GM13977 (cell line): ENCODE measurements around the gene SH2D2A.

ENCODE experiments used
- DNase-seq: peaks from one replicate; pipeline ENCODE4 v3.0.0; 2012; ENCODE audit warnings: low spot score
- in situ Hi-C: fragments of 300-500 bp; cut with MboI; formaldehyde crosslinking; loops from one replicate; pipeline ENCODE4 v1.12.0; 2022; ENCODE audit warnings: low sequenced_read_pairs, low pct_unique_long_range_greater_than_20kb, mixed read lengths, inconsistent platforms; ENCODE audit not compliant: unreplicated experiment
- TF ChIP-seq, protein P1 (sequence below): IDR thresholded peaks from 2 replicates; pipeline ENCODE4 v1.5.1; 2012; ENCODE audit warnings: mild to moderate bottlenecking, control low read depth; ENCODE audit not compliant: insufficient read depth; ENCODE audit errors: extremely low read depth, missing control alignments

SH2D2A gene

DNA sequence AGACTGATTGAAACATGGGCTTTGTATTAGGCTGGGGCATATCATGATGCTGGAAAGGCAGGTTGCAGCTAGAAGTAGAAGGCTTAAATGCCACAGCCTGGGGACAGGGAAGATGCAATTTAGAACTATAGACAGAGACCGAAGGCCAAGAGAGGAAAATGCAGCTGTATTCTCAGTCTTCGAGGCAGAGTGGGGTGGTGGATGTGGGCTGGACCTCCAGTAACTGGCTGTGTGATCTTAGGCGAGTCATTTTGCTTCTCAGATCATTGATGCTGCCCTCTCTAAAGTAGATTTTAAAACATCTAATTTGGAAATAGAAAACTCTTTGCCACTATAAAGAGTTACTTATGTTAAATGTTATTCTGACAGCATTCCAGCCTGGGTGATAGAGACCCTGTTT lies 17.7 kb upstream of the SH2D2A start:
- in situ Hi-C loops: no loop called here
- TF ChIP-seq, protein P1, sequence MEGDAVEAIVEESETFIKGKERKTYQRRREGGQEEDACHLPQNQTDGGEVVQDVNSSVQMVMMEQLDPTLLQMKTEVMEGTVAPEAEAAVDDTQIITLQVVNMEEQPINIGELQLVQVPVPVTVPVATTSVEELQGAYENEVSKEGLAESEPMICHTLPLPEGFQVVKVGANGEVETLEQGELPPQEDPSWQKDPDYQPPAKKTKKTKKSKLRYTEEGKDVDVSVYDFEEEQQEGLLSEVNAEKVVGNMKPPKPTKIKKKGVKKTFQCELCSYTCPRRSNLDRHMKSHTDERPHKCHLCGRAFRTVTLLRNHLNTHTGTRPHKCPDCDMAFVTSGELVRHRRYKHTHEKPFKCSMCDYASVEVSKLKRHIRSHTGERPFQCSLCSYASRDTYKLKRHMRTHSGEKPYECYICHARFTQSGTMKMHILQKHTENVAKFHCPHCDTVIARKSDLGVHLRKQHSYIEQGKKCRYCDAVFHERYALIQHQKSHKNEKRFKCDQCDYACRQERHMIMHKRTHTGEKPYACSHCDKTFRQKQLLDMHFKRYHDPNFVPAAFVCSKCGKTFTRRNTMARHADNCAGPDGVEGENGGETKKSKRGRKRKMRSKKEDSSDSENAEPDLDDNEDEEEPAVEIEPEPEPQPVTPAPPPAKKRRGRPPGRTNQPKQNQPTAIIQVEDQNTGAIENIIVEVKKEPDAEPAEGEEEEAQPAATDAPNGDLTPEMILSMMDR: no peak
- DNase-seq: no peak

DNA sequence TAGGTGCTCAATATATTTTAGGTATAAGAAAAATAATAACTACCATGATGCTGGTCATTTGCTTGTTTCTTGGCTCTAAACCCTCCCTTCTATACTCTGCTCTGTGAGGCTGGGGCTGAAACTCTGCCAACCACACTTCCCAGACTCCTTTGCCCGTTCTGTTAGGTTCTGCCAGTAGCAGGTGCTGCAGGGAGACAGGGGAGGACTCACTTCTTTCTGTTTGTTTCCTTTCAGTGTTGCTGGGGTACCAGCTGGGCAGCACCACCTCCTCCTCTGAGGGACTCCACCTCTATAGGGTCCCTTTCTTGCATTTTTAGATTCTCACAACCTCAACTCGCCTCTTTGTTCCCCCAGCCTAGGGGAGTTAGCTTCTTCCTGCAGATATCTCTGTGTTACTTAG lies 17.0 kb upstream of the SH2D2A start:
- in situ Hi-C loops: no loop called here

DNA sequence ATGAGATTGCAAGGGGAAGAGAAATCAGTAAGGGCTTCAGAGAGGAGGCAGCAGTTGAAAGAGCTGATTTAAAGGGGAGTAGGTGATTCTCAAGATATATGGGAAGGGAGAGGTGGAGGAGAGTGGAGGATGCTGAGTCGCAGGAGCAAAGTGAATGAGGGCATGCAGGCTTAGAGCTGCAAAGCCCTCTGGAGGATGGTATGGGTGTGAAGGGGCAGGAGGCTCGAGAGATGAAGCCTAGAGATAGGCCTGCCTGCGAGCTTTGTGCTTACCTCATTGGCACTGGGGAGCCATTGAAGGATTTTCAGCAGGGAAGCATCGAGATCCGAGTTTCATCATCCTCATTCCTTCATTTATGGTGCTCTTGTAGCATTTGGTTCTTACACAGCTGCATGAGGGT lies 15.8 kb upstream of the SH2D2A start:
- TF ChIP-seq, protein P1: no peak

More for the DNA sequence above, 17.0 kb upstream of the SH2D2A start:
- TF ChIP-seq, protein P1: no peak
- peak; percentile 5 for DNase-seq

DNA sequence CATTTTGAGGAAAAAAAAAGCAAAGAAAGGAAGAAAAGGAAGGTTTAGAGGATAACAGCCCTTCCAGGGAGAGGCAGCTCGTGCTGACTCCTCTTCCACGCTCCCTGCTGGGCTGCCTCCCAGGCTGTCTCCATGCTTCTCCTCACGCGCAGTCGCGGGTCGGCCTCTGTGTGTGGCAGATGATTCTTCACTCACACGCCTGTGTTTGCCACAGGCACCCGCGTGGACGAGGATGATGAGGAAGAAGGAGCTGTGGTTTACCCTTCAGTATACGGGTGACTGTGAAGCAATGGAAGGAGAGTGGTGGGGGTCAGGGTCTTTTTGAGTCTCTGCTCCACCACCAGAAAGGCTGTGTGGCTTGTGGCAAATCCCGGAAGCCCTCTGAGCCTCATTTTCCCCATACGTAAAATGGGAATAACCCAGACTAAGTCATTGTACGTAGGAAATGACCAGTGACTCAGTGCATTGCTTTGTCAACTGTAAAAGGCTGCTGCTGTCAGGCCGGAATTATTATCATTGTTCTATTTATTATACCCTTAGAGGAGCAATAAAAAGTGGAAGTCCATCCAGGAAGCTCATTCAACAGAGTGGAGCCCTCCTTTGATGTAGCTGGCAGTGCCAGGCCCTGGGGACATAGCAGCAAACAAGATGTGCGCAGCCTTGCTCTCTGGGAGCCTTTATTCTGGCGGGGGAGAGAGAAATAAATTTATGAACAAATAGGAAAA lies 11.9 kb upstream of the SH2D2A start:
- in situ Hi-C loops: no loop called here
- TF ChIP-seq, protein P1: no peak
- no peak for DNase-seq

More for the DNA sequence above, 15.8 kb upstream of the SH2D2A start:
- DNase-seq: no peak
- in situ Hi-C loops: no loop called here

DNA sequence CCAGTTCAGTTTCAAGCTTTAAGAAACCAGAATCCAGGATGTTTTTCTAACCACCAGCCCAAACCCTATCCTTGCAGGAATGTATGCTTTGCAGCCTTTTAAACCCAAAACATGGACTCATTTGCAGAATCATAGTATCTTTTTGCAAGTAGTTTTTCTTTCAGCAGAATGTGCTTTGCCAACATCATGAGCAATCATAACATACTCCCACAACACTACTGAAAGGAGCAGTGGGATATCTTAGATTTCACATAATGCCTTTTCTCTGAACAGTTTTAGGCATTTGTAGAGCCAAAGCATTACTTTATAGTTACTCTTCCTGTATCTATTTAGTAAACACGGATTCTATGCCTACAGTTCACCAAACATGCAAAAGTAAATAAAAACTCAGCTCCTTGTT lies 10.0 kb upstream of the SH2D2A start:
- in situ Hi-C loops: no loop called here
- TF ChIP-seq, protein P1: no peak
- DNase-seq: no peak

DNA sequence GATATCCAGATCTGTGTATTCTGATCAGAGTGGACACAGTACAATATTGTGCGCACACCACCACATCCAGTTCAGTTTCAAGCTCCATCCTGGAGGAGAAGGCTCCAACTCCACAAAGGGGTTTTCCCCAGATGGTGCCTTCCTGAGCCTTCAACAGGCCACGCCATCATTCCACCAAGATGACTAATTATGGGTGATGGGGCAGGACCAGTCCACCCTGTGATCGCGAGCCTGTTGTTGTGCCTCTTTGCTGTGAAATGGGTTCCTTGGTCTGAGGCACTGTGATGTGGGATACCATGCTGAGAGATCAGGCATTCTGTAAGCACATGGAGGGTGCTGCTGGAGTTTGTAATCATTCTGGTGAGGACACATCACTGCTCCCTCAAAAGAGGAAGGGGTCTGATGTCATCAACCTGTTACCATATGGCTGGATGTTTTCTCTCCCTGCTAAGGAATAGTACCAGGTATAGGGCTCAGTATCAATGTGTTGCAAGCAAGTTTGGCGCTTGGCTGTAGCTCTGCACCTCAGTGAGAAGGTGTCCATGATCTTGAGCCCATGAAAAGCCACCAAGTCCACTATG lies 6.7 kb upstream of the SH2D2A start:
- no peak for DNase-seq
- TF ChIP-seq, protein P1: no peak
- in situ Hi-C loops: no loop called here
